NB4 (cell line): ENCODE results near the gene TLR2.

ENCODE experiments used
- CTCF ChIP-seq: IDR thresholded peaks from one replicate; pipeline ENCODE4 v1.5.1; 2012; ENCODE audit warnings: low read depth, low read length
- MAX ChIP-seq: IDR thresholded peaks from 2 replicates; pipeline ENCODE4 v1.6.1; 2011; ENCODE audit warnings: low read depth, low read length
- MYC ChIP-seq: IDR thresholded peaks from 2 replicates; pipeline ENCODE4 v1.6.1; 2011; ENCODE audit warnings: low read depth, low read length
- POLR2A ChIP-seq: IDR thresholded peaks from 2 replicates; pipeline ENCODE4 v1.6.1; 2011; ENCODE audit warnings: mild to moderate bottlenecking; ENCODE audit not compliant: insufficient read length; ENCODE audit errors: extremely low read depth

- TF ChIP-seq CTCF (no peak), POLR2A (no peak), MYC (peak; percentile 75; the same call in 1 of the 2 replicates), MAX (peak; percentile 60; the same call in 1 of the 2 replicates)
Measured at GRCh38 chr4:153661215-153661822, 22.8 kb upstream of the TLR2 start.
